SIG-M5 (cell line): Measurements from ENCODE around the gene MAP1LC3B2.
A peak's percentile ranks its signal among the peaks of the same experiment; 100 is the strongest.

ENCODE experiments used
- DNase-seq: peaks from one replicate; lab custom pipeline; 2025; lab: John Stamatoyannopoulos, UW

MAP1LC3B2 gene

DNA sequence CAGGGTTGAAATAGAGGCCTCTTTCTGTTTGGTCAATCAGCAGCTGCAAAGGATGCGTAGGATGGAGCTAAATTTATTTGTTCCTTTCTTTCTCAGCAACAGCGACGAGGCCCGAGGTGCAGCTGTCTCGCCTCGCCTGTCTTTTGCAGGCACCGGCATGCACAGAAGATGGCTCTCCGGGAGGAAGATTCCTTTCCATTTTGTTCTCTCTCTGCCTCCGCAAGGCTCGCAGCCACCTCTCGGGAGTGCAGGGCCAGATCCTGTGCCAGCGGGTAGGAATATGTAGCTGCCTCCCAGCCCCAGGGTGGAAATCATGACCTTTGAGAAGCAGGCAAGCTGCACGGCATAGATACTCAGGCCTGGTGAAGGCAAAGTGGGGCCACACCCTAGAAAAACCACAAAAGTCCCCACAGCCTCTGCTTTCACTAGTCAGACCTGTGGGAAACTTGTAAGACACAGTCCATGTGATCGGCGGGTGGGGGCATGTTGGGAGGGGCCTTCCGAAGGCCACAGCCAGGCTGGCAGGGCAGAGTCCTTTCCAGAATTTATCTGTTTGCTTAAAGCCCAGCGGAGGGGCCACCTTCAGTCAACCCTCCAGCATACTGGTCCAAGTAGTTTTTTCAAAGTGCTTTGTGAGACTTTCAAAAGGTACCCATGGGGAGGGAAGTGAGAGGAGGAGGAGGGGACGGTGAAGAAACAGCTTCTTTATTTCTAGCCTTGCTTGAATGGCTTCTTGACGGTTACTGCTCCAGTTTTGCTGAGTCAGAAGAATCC lies at the start of gene MAP1LC3B2:
Gene MAP1LC3B2 (plus strand): TSS at position 220 of the 774 bp plus-strand sequence. CDS start 16,562 bp downstream, outside the sequence.
- DNase-seq = peak; percentile 96

GRCh38 chr12:116513944-116514343 lies 45.2 kb upstream of the MAP1LC3B2 start:
- DNase-seq = no peak

GRCh38 chr12:116515684-116516083 lies 43.5 kb upstream of the MAP1LC3B2 start:
- DNase-seq = no peak

DNA sequence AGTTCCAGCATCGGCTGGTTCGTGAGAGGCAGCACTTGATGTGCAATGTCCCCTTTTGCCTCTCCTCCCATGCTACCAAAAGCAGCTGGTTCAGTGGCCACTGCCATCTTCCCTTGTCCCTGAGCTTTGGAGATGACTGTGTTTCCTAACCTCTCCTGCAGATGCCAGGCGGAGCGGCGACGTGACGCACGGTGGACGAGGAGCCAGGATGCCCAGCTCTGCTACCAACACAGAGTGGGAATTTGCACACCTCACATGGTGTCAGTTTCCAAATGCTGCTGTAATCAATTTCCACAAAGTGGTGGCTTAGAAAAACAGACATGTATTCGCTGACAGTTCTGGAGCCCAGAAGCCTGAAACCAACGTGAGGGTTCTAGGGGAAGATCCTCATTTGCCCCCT lies 42.5 kb upstream of the MAP1LC3B2 start:
- no peak for DNase-seq

DNA sequence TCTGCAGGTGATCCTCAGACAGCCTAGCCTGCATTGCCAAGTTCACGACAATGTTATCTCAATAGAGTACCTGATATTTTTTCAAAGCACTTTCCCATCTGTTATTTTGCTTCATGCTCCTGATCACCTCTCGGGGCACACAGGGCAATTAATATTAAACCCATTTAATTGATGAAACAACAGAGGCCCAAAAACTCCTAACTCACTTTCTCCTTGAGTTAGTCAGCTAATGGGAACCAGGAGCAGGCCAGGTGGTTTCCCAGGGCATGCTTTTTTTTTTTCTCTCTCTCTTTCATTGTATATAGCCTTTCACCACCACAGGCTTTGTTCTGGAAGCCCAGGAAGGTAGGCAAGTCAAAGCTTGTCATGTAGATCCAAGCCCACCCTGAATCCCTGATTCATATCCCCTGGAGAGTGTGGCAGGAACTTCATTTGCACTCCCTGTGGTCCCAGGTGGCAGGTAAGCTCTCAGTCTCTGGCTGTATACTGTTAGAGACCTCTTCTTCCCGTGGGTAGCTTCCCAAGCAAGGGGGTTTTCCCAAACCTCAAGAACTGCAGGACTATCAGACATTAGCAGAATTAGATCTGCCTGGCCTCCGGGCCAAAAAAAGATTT lies 41.6 kb upstream of the MAP1LC3B2 start:
- DNase-seq = no peak

DNA sequence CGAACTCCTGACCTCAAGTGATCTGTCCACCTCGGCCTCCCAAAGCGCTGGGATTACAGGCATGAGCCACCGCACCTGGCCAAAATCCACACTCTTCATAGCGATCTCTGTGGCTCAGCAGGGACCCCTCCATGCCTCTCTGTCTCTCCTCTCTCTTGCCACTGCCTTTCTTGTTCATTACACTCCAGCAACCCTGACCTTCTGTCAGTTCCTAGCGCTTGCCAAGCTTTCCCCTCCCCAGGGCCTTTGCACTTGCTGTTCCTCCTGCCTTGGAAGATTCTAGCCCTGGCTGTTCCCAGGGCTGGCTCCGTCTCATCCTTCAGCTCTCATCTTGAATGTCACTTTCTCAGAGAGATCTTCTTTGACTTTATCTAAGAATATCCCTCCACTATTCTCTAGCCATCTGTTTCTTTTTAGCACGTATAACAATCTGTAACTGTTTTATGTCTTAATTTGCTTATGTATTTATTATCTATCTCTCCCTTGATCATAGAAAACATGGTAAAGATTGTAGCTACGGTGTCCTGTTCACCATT lies 38.9 kb upstream of the MAP1LC3B2 start:
- no peak for DNase-seq

DNA sequence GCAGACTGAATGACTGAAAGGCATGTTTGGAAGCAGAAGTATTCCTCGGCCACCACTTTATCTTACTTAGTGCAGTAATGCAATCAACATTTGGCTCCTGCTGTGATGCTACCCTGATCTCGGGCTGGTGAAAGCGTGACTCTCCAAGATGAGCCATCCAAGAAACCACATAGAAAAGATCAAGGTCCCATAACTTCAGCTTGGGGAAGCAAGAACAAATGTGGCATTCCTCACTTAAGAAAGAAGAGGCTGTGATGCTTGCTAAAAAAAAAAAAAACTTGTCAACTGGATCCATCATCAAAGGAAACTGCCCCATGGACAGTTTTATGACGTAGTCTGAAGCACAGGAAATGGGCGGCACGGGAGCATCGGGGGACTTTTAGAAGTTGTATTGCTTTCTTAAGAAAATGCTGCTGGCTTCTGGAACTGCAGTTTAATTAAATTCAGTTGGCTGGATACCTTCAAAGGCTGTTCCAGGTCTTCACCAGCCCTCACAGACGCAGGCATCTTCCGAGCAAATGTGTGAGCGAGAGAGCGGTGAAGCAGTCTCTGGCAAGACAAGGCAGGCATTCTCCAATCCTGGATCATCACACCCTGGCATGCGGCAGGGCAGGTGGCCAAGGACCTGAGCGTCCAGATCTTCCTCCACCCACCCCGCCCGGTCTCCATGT lies 38.2 kb upstream of the MAP1LC3B2 start:
- no peak for DNase-seq

- no peak for DNase-seq
These were observed 34.9 kb upstream of the MAP1LC3B2 start for GRCh38 chr12:116524311-116524710.

GRCh38 chr12:116524964-116525379 lies 34.2 kb upstream of the MAP1LC3B2 start:
- DNase-seq = no peak

DNA sequence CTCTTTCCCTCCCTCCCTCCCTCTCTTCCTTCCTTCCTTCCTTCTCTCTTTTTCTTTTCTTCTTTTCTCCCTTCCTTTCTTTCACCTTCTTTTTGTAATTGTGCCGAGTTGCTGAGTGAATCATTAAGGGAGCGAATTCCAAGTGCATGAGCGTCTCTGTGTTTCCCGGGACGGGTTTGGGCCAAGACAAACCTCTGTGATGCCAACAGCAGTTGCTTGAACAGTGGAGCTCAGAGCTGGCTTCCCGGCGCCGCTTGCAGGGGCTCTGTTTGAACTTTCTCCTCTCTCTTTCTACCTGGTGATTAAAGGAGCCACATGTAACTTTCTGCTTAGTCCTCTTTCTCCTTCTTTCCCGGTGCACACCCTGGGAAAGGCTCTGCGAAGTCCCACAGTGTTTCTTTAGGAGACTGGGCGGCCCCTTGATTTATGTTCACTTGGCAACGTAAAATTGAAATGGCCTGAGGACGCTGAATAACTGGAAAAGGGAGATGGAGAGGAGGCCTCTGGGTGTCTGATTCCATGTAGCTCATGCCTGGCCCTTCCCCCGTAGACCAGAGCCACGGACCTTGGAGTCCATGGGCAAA lies 33.7 kb upstream of the MAP1LC3B2 start:
- no peak for DNase-seq

GRCh38 chr12:116528065-116528464 lies 31.1 kb upstream of the MAP1LC3B2 start:
- no peak for DNase-seq

GRCh38 chr12:116528498-116528897 lies 30.7 kb upstream of the MAP1LC3B2 start:
- DNase-seq = no peak

DNA sequence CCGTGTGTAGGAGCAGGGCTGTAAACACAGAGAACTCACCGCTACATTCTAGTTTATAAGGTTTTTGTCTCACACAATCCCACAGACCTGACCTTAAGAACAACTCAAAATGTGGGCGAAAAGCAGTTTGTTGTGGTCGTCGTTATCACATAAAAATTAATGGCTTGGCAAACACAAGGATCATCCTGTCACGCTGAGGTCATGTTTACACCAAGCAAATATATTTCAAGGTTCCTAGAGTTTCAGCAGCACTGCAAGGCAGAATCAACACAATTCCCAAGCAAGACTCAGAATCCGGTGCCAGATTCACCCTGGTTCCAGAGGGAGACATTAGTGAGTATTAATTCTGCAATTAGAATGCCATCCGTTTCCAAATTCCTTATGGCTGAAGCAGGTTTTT lies 30.1 kb upstream of the MAP1LC3B2 start:
- no peak for DNase-seq

- no peak for DNase-seq
These were observed 29.5 kb upstream of the MAP1LC3B2 start for GRCh38 chr12:116529686-116530085.

DNA sequence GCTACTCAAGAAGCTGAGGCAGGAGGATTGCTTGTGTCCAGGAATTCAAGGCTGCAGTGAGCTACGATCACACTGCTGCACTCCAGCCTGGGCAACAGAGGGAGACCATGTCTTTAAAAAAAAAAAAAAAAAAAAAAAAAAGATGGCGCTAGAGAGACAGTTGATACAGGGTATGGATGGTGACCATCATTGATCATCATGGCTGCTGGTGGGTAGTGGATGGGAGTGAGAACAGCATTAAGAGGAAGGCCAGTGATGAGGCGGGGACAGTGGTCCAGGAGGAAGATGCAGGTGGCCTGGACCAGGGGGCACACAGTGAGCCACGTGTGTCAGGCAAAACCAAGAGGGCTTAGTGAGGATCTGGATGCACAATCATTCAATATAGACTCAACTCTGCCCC lies 26.8 kb upstream of the MAP1LC3B2 start:
- no peak for DNase-seq

GRCh38 chr12:116532986-116533342 lies 26.2 kb upstream of the MAP1LC3B2 start:
- DNase-seq = no peak

GRCh38 chr12:116533343-116534251 lies 25.6 kb upstream of the MAP1LC3B2 start:
- no peak for DNase-seq

GRCh38 chr12:116534311-116535121 lies 24.7 kb upstream of the MAP1LC3B2 start:
- DNase-seq = no peak

GRCh38 chr12:116535241-116535640 lies 23.9 kb upstream of the MAP1LC3B2 start:
- DNase-seq = no peak

- no peak for DNase-seq
These were observed 21.9 kb upstream of the MAP1LC3B2 start for GRCh38 chr12:116537101-116537904.
